ENCODE results near the gene FOXC1.

FOXC1 gene

GRCh38 chr6:1609041-1609647 lies 571 bp upstream of the FOXC1 start:
- TF ChIP-seq CTCF (IDR thresholded peaks at IDR 0.05; ENCODE audit: low read depth, low read length, poor library complexity, severe bottlenecking) (no peak), EZH2phosphoT487 (IDR thresholded peaks at IDR 0.05; ENCODE audit: borderline replicate concordance, low read length) (0 out of 2 replicates have a peak, but pooled peaks have one; percentile 39)
- Histone ChIP-seq H3K9me2 (replicated peaks; ENCODE audit: control insufficient read depth, low read length) (no peaks in the 10 kb centered on the region), H3K27ac (ENCODE audit: low read depth, low read length) (no peak overlapping the region), H3K27me3 (ENCODE audit: control insufficient read depth, low read length) (peaks cover 61% of the 10 kb centered on the region), H3K4me1 (ENCODE audit: control insufficient read depth, low read length) (peaks cover 38% of the 10 kb centered on the region), H3K4me2 (ENCODE audit: low read length) (peak overlapping the region; percentile 88), H3K79me2 (ENCODE audit: control insufficient read depth, low read length) (no peaks in the 10 kb centered on the region), H3K36me3 (ENCODE audit: control insufficient read depth, low read length) (no peaks in the 10 kb centered on the region), H3F3A (ENCODE audit: control insufficient read depth, insufficient read depth) (peaks cover 14% of the 10 kb centered on the region), H3K9me3 (ENCODE audit: control insufficient read depth, insufficient read depth, low read length) (no peaks in the 10 kb centered on the region), H3K4me3 (ENCODE audit: low read length) (peak overlapping the region; percentile 75), H4K20me1 (ENCODE audit: control insufficient read depth, insufficient read depth, low read depth, low read length) (no peaks in the 10 kb centered on the region; the same call in 1 of the 2 replicates)

DNA sequence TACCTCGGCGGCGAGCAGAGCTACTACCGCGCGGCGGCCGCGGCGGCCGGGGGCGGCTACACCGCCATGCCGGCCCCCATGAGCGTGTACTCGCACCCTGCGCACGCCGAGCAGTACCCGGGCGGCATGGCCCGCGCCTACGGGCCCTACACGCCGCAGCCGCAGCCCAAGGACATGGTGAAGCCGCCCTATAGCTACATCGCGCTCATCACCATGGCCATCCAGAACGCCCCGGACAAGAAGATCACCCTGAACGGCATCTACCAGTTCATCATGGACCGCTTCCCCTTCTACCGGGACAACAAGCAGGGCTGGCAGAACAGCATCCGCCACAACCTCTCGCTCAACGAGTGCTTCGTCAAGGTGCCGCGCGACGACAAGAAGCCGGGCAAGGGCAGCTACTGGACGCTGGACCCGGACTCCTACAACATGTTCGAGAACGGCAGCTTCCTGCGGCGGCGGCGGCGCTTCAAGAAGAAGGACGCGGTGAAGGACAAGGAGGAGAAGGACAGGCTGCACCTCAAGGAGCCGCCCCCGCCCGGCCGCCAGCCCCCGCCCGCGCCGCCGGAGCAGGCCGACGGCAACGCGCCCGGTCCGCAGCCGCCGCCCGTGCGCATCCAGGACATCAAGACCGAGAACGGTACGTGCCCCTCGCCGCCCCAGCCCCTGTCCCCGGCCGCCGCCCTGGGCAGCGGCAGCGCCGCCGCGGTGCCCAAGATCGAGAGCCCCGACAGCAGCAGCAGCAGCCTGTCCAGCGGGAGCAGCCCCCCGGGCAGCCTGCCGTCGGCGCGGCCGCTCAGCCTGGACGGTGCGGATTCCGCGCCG lies 994 bp downstream of the FOXC1 start:
- Histone ChIP-seq H3K79me2 (ENCODE audit: control insufficient read depth, low read length) (no peaks in the 10 kb centered on the region), H3K27me3 (ENCODE audit: control insufficient read depth, low read length) (peaks cover 48% of the 10 kb centered on the region), H3K36me3 (ENCODE audit: control insufficient read depth, low read length) (no peaks in the 10 kb centered on the region), H3K4me1 (ENCODE audit: control insufficient read depth, low read length) (peaks cover 38% of the 10 kb centered on the region), H3K4me3 (ENCODE audit: low read length) (peak overlapping the region; percentile 37; the same call in 1 of the 2 replicates), H3K27ac (ENCODE audit: low read depth, low read length) (no peak overlapping the region), H3K4me2 (ENCODE audit: low read length) (peak overlapping the region; percentile 34; the same call in 1 of the 2 replicates), H3K9me3 (ENCODE audit: control insufficient read depth, insufficient read depth, low read length) (no peaks in the 10 kb centered on the region), H4K20me1 (ENCODE audit: control insufficient read depth, insufficient read depth, low read depth, low read length) (no peaks in the 10 kb centered on the region; the same call in 1 of the 2 replicates), H3F3A (ENCODE audit: control insufficient read depth, insufficient read depth) (peaks cover 14% of the 10 kb centered on the region), H3K9me2 (replicated peaks; ENCODE audit: control insufficient read depth, low read length) (no peaks in the 10 kb centered on the region)
- TF ChIP-seq EZH2phosphoT487 (IDR thresholded peaks at IDR 0.05; ENCODE audit: borderline replicate concordance, low read length) (no peak), CTCF (IDR thresholded peaks at IDR 0.05; ENCODE audit: low read depth, low read length, poor library complexity, severe bottlenecking) (no peak)

DNA sequence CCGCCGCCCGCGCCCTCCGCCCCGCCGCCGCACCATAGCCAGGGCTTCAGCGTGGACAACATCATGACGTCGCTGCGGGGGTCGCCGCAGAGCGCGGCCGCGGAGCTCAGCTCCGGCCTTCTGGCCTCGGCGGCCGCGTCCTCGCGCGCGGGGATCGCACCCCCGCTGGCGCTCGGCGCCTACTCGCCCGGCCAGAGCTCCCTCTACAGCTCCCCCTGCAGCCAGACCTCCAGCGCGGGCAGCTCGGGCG lies 1.5 kb downstream of the FOXC1 start:
- Histone ChIP-seq H3K27me3 (ENCODE audit: control insufficient read depth, low read length) (peaks cover 43% of the 10 kb centered on the region), H3K4me2 (ENCODE audit: low read length) (no peak overlapping the region), H3F3A (ENCODE audit: control insufficient read depth, insufficient read depth) (peaks cover 11% of the 10 kb centered on the region), H3K4me1 (ENCODE audit: control insufficient read depth, low read length) (peaks cover 38% of the 10 kb centered on the region), H4K20me1 (ENCODE audit: control insufficient read depth, insufficient read depth, low read depth, low read length) (no peaks in the 10 kb centered on the region; the same call in 1 of the 2 replicates), H3K79me2 (ENCODE audit: control insufficient read depth, low read length) (no peaks in the 10 kb centered on the region), H3K9me2 (replicated peaks; ENCODE audit: control insufficient read depth, low read length) (no peaks in the 10 kb centered on the region), H3K4me3 (ENCODE audit: low read length) (no peak overlapping the region), H3K9me3 (ENCODE audit: control insufficient read depth, insufficient read depth, low read length) (no peaks in the 10 kb centered on the region), H3K36me3 (ENCODE audit: control insufficient read depth, low read length) (no peaks in the 10 kb centered on the region), H3K27ac (ENCODE audit: low read depth, low read length) (no peak overlapping the region)
- TF ChIP-seq CTCF (IDR thresholded peaks at IDR 0.05; ENCODE audit: low read depth, low read length, poor library complexity, severe bottlenecking), result no peak
- no peak for TF ChIP-seq EZH2phosphoT487 (IDR thresholded peaks at IDR 0.05; ENCODE audit: borderline replicate concordance, low read length)
